ENCODE results near the gene DUSP5.

GRCh38 chr10:110460111-110460809 is 37.4 kb upstream of the DUSP5 start:
- TF ChIP-seq, protein P1, sequence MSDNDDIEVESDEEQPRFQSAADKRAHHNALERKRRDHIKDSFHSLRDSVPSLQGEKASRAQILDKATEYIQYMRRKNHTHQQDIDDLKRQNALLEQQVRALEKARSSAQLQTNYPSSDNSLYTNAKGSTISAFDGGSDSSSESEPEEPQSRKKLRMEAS (IDR thresholded peaks at IDR 0.05), result peak; percentile 31
- TF ChIP-seq, protein P2, sequence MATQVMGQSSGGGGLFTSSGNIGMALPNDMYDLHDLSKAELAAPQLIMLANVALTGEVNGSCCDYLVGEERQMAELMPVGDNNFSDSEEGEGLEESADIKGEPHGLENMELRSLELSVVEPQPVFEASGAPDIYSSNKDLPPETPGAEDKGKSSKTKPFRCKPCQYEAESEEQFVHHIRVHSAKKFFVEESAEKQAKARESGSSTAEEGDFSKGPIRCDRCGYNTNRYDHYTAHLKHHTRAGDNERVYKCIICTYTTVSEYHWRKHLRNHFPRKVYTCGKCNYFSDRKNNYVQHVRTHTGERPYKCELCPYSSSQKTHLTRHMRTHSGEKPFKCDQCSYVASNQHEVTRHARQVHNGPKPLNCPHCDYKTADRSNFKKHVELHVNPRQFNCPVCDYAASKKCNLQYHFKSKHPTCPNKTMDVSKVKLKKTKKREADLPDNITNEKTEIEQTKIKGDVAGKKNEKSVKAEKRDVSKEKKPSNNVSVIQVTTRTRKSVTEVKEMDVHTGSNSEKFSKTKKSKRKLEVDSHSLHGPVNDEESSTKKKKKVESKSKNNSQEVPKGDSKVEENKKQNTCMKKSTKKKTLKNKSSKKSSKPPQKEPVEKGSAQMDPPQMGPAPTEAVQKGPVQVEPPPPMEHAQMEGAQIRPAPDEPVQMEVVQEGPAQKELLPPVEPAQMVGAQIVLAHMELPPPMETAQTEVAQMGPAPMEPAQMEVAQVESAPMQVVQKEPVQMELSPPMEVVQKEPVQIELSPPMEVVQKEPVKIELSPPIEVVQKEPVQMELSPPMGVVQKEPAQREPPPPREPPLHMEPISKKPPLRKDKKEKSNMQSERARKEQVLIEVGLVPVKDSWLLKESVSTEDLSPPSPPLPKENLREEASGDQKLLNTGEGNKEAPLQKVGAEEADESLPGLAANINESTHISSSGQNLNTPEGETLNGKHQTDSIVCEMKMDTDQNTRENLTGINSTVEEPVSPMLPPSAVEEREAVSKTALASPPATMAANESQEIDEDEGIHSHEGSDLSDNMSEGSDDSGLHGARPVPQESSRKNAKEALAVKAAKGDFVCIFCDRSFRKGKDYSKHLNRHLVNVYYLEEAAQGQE (IDR thresholded peaks at IDR 0.05; ENCODE audit: low read depth), result no peak
- TF ChIP-seq EP300 (IDR thresholded peaks at IDR 0.05; ENCODE audit: borderline replicate concordance) (peak; percentile 90), RAD21 (IDR thresholded peaks at IDR 0.05; ENCODE audit: low read depth) (no peak), ZBTB7A (IDR thresholded peaks at IDR 0.05; ENCODE audit: low read depth) (peak; percentile 90), TCF12 (IDR thresholded peaks at IDR 0.05; ENCODE audit: low read depth) (peak; percentile 96), EGR1 (IDR thresholded peaks at IDR 0.05) (peak; percentile 95), FOXM1 (IDR thresholded peaks at IDR 0.05; ENCODE audit: borderline replicate concordance, low read depth) (peak; percentile 63; the same call in 1 of the 2 replicates), USF1 (IDR thresholded peaks at IDR 0.05) (0 out of 2 replicates have a peak, but pooled peaks have one; percentile 27), TEAD4 (IDR thresholded peaks at IDR 0.05) (peak; percentile 47), TAF1 (IDR thresholded peaks at IDR 0.05; ENCODE audit: low read depth) (no peak), YY1 (IDR thresholded peaks at IDR 0.05; ENCODE audit: low read depth) (no peak), CEBPB (IDR thresholded peaks at IDR 0.05) (no peak; the same call in 1 of the 2 replicates)

All from Ishikawa (cell line).